PC-3 (cell line): ENCODE data around the gene ITIH5. TPM values are rescaled to one million over a fixed set of nuclear protein-coding genes. Genes with fewer than 3 reads are reported as not detected.
"Not testable (repeated sequence)": the region's sequence is repeated elsewhere in the genome, so short reads cannot be mapped to it uniquely, and the experiment has no call there.

Experiments used
- ATAC-seq: fragments of 200-7000 bp; cut with Tn5 transposase; 2 replicates; pipeline ENCODE4 v1.9.1; 2020; ENCODE audit warnings: mild to moderate bottlenecking, moderate library complexity
- BruUV-seq: library from RNA; stranded (reverse); fragments of 400-500 nt; replicated peaks from 2 replicates; lab custom pipeline; 2021; lab: Mats Ljungman, UMichigan
- CTCF ChIA-PET: fragments of 300-600 bp; sonication (Branson Sonifier 250); formaldehyde crosslinking; loops from one replicate; lab custom pipeline; 2022; ENCODE audit warnings: antibody characterized with exemption; lab: Charles Lee
- POLR2A ChIA-PET: fragments of 300-600 bp; sonication (Branson Sonifier 250); formaldehyde crosslinking; loops from one replicate; lab custom pipeline; 2022; ENCODE audit warnings: antibody characterized with exemption; ENCODE audit not compliant: unreplicated experiment; lab: Charles Lee
- DNase-seq: peaks from one replicate; pipeline ENCODE4 v3.0.0-alpha.2; 2015
- H2AFZ ChIP-seq: fragments of 300-600 bp; sonication (generic); 2 replicates; pipeline ENCODE4 v1.6.0; 2016; ENCODE audit warnings: antibody characterized with exemption, low read length
- H3F3A ChIP-seq: fragments of 300-600 bp; sonication (generic); one replicate; pipeline ENCODE4 v1.6.0; 2017; ENCODE audit warnings: antibody characterized with exemption, low read length, control low read depth, mild to moderate bottlenecking; ENCODE audit not compliant: unreplicated experiment
- H3K27ac ChIP-seq: fragments of 300-600 bp; sonication (generic); 2 replicates; pipeline ENCODE4 v1.5.1; 2016; ENCODE audit warnings: mild to moderate bottlenecking, low read length
- H3K27me3 ChIP-seq: fragments of 300-600 bp; sonication (generic); 2 replicates; pipeline ENCODE4 v1.6.1; 2016; ENCODE audit warnings: low read length, mixed read lengths
- H3K36me3 ChIP-seq: fragments of 300-600 bp; sonication (generic); 2 replicates; pipeline ENCODE4 v1.6.1; 2016; ENCODE audit warnings: low read depth, mixed run types, low read length, mixed read lengths
- H3K4me1 ChIP-seq: fragments of 300-600 bp; sonication (generic); 2 replicates; pipeline ENCODE4 v1.5.1; 2016; ENCODE audit warnings: low read length; ENCODE audit not compliant: insufficient read depth
- H3K4me2 ChIP-seq: fragments of 300-600 bp; sonication (generic); 2 replicates; pipeline ENCODE4 v1.6.0; 2016; ENCODE audit warnings: low read length
- H3K4me3 ChIP-seq: fragments of 300-600 bp; sonication (generic); 2 replicates; pipeline ENCODE4 v1.5.1; 2016; ENCODE audit warnings: mild to moderate bottlenecking, low read length, mixed read lengths
- H3K79me2 ChIP-seq: fragments of 300-600 bp; sonication (generic); 2 replicates; pipeline ENCODE4 v1.6.1; 2017; ENCODE audit warnings: low read length, mixed read lengths
- H3K9ac ChIP-seq: fragments of 300-600 bp; sonication (generic); 2 replicates; pipeline ENCODE4 v1.6.0; 2016; ENCODE audit warnings: mild to moderate bottlenecking, low read length
- H3K9me2 ChIP-seq: fragments of 300-600 bp; sonication (generic); replicated peaks from 2 replicates; pipeline ENCODE4 v1.6.1; 2016; ENCODE audit warnings: mixed run types, low read length, mixed read lengths
- H3K9me3 ChIP-seq: fragments of 300-600 bp; sonication (generic); 2 replicates; pipeline ENCODE4 v1.6.1; 2016; ENCODE audit warnings: low read length, mixed read lengths
- H4K20me1 ChIP-seq: fragments of 300-600 bp; sonication (generic); 2 replicates; pipeline ENCODE4 v1.6.1; 2016; ENCODE audit warnings: low read length, mixed read lengths
- EZH2 ChIP-seq: fragments of 300-600 bp; sonication (generic); IDR thresholded peaks from one replicate; pipeline ENCODE4 v1.6.1; 2017; ENCODE audit warnings: antibody characterized with exemption, mild to moderate bottlenecking, low read length; ENCODE audit not compliant: unreplicated experiment
- EZH2phosphoT487 ChIP-seq: fragments of 300-600 bp; sonication (generic); IDR thresholded peaks from 2 replicates; pipeline ENCODE4 v1.6.1; 2018; ENCODE audit warnings: mild to moderate bottlenecking, antibody characterized with exemption, low read length, borderline replicate concordance
- intact Hi-C: fragments of 100-400 bp; cut with micrococcal nuclease; formaldehyde crosslinking; loops from 2 replicates; pipeline ENCODE4 v1.9.0; 2023
- total RNA-seq: library from RNA; depleted of rRNA; stranded (reverse); fragments of >200 nt; gene quantifications from 2 replicates; pipeline ENCODE4 v1.2.3, GENCODE V29; 2014
- TF ChIP-seq, protein P1 (sequence below): fragments of 300-600 bp; sonication (generic); conservative IDR thresholded peaks from 2 replicates; pipeline ENCODE4 v1.5.1; 2017; ENCODE audit warnings: antibody characterized with exemption, low read depth, mild to moderate bottlenecking, low read length

ITIH5 gene
- total RNA-seq, 1 experiment from 2014 or later, result not detected

DNA sequence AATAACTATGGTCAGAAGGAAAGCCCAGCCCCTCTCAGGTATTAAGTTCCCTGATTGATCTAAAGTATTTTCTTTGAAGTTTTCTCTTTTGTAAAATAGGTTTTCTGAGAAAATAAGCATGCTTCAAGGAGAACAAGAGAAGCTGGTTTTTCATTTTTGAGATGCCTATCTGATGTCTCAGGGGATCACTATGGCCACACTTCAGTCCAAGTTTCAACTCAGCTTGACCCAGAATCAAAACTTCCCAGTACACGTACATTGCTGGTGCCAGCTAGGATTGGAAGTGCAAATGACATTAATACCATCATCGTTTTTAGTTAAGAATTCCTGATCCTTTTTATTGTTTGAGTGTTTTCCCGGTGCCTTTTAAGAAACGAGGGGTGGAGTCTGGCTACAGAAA is 7.2 kb downstream of the ITIH5 start:
- intact Hi-C loops, result no loop called here
- POLR2A ChIA-PET, result no interaction called here
- ATAC-seq, result no peak

DNA sequence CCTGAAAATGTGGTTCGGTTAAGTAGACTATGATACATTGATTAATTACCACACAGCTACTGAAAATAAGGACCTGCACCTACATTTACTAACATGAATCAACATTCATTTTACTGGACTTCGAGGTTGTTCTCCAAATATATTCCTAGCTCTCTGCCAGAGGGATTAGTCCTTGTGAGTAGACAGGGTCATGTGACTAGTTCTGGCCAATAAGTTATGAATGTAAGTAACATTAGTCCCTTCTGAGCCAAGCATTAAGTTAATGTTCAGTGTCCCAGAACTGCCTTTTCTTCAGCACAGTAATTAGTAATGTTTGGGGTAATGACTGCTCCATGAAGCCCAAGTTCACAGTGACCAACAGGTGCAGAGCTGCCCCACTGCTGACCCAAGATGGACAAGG is 9.2 kb downstream of the ITIH5 start:
- no peak overlapping the region for H3K27ac ChIP-seq
- ChIA-PET CTCF (no interaction called here), POLR2A (no interaction called here)
- no peak overlapping the region for H3K4me3 ChIP-seq
- ATAC-seq, result no peak
- no peaks in the 10 kb centered on the region for H4K20me1 ChIP-seq
- H3K9me2 ChIP-seq, result no peaks in the 10 kb centered on the region
- no peaks in the 10 kb centered on the region for H3K9me3 ChIP-seq
- H3K9ac ChIP-seq, result no peak overlapping the region
- TF ChIP-seq EZH2 (no peak), EZH2phosphoT487 (no peak)
- TF ChIP-seq, protein P1, sequence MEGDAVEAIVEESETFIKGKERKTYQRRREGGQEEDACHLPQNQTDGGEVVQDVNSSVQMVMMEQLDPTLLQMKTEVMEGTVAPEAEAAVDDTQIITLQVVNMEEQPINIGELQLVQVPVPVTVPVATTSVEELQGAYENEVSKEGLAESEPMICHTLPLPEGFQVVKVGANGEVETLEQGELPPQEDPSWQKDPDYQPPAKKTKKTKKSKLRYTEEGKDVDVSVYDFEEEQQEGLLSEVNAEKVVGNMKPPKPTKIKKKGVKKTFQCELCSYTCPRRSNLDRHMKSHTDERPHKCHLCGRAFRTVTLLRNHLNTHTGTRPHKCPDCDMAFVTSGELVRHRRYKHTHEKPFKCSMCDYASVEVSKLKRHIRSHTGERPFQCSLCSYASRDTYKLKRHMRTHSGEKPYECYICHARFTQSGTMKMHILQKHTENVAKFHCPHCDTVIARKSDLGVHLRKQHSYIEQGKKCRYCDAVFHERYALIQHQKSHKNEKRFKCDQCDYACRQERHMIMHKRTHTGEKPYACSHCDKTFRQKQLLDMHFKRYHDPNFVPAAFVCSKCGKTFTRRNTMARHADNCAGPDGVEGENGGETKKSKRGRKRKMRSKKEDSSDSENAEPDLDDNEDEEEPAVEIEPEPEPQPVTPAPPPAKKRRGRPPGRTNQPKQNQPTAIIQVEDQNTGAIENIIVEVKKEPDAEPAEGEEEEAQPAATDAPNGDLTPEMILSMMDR, result no peak
- H3K36me3 ChIP-seq, result no peaks in the 10 kb centered on the region
- H2AFZ ChIP-seq, result no peak overlapping the region
- no peaks in the 10 kb centered on the region for H3F3A ChIP-seq
- intact Hi-C loops, result no loop called here
- no TSS peak for BruUV-seq
- no peak overlapping the region for H3K4me2 ChIP-seq
- no peak for DNase-seq
- no peaks in the 10 kb centered on the region for H3K79me2 ChIP-seq
- peaks cover 28% of the 10 kb centered on the region for H3K27me3 ChIP-seq
- H3K4me1 ChIP-seq, result no peaks in the 10 kb centered on the region

More for the DNA sequence above, 7.2 kb downstream of the ITIH5 start:
- BruUV-seq, result no TSS peak
- no peaks in the 10 kb centered on the region for H3K79me2 ChIP-seq
- no peaks in the 10 kb centered on the region for H3K4me1 ChIP-seq
- H3K4me2 ChIP-seq, result no peak overlapping the region
- H3K27ac ChIP-seq, result no peak overlapping the region
- no peak overlapping the region for H3K4me3 ChIP-seq
- H3K27me3 ChIP-seq, result peaks cover 27% of the 10 kb centered on the region
- DNase-seq, result no peak
- H3F3A ChIP-seq, result no peaks in the 10 kb centered on the region
- CTCF ChIA-PET, result no interaction called here
- no peaks in the 10 kb centered on the region for H3K36me3 ChIP-seq
- H3K9me3 ChIP-seq, result no peaks in the 10 kb centered on the region
- TF ChIP-seq, protein P1, result no peak
- TF ChIP-seq EZH2phosphoT487 (no peak), EZH2 (no peak)
- no peak overlapping the region for H2AFZ ChIP-seq
- no peak overlapping the region for H3K9ac ChIP-seq
- no peaks in the 10 kb centered on the region for H3K9me2 ChIP-seq
- no peaks in the 10 kb centered on the region for H4K20me1 ChIP-seq

DNA sequence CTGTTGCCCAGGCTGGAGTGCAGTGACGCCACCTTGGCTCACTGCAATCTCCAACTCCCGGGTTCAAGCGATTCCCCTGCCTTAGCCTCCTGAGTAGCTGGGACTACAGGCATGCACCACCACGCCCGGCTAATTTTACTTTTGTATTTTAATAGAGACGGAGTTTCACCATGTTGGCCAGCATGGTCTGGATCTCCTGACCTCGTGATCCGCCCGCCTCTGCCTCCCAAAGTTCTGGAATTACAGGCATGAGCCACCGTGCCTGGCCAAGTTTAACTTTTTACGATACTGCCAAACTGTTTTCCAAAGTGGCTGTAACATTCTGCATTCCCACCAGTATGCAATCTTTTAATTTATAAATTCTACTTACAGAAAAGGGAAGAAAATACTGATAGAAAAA is 9.7 kb downstream of the ITIH5 start:
- H3K4me3 ChIP-seq, ATAC-seq, H3K36me3 ChIP-seq, H4K20me1 ChIP-seq, H2AFZ ChIP-seq, H3K4me2 ChIP-seq, CTCF ChIA-PET, H3K9ac ChIP-seq, H3K4me1 ChIP-seq, H3K27ac ChIP-seq, POLR2A ChIA-PET, intact Hi-C loops, BruUV-seq, H3F3A ChIP-seq, H3K79me2 ChIP-seq, H3K9me2 ChIP-seq, DNase-seq, H3K9me3 ChIP-seq: not testable (repeated sequence)
- peaks cover 27% of the 10 kb centered on the region for H3K27me3 ChIP-seq
